ENCODE measurements around the gene GTSF1L. TPM values are rescaled to one million over a fixed set of nuclear protein-coding genes. Genes with fewer than 3 reads are reported as not detected.

The GTSF1L gene
- total and polyA plus RNA-seq, 9 of the 15 experiments (the other 6 are each of a cell fraction or from before 2014, with no cell fraction given) = not detected

GRCh38 chr20:43727980-43728590 is 1.3 kb upstream of the GTSF1L start:
- WGBS (ENCODE audit: insufficient coverage, low coverage, missing lambda C conversion rate) = 0% methylated on average over 1 of the region's 1 CpG
- H3K4me3 ChIP-seq = no peak overlapping the region
- FAIRE-seq (no peak), ATAC-seq (no peak), DNase-seq (ENCODE audit: extremely low read depth in 1 of 4, low spot score in 3 of 4) (no peak)
- intact Hi-C loops (cut with micrococcal nuclease) (loop anchor here (10.0 kb wide), 1 partner anchor 273 kb away; the partner anchor contains the start of gene SRSF6), in situ Hi-C loops (cut with MboI) (no loop called here)
- no TSS peak for BruUV-seq (replicated peaks)
- peaks cover 4% of the 10 kb centered on the region; the same call in 1 of the 2 replicates for H4K20me1 ChIP-seq (replicated peaks; ENCODE audit: control insufficient read depth, insufficient read depth, low read length)
- no peak overlapping the region for H3K4me2 ChIP-seq (ENCODE audit: insufficient read depth, low read length)
- ChIA-PET CTCF (ENCODE audit: low intra/inter-chr PET ratio) (no interaction called here), POLR2A (interaction anchor here (1.5 kb wide), 1 partner anchor 190 kb away, joined by 4 read pairs; no protein-coding TSS in a partner anchor)
- no peaks in the 10 kb centered on the region for H3K9me1 ChIP-seq (ENCODE audit: control insufficient read depth, insufficient read depth, low read length)
- no peaks in the 10 kb centered on the region for H3K79me2 ChIP-seq (ENCODE audit: control insufficient read depth, insufficient read depth, low read length)
- H3K9me3 ChIP-seq (replicated peaks; ENCODE audit: control insufficient read depth, insufficient read depth, low read depth, low read length) = no peaks in the 10 kb centered on the region
- H2AFZ ChIP-seq (ENCODE audit: low read depth, low read length) = no peak overlapping the region
- no peak overlapping the region for H3K27ac ChIP-seq (ENCODE audit: extremely low read depth, low read depth, low read length)
- H3K27me3 ChIP-seq (ENCODE audit: control insufficient read depth in 2 of 2, insufficient read depth in 2 of 2, low read length in 2 of 2) = peaks cover 23 to 32% of the 10 kb centered on the region in 2 experiments; a peak in 4 of 5 replicates
- no peak for TF ChIP-seq ELF1 (tag; IDR thresholded peaks at IDR 0.05)
- TF ChIP-seq, protein P1, sequence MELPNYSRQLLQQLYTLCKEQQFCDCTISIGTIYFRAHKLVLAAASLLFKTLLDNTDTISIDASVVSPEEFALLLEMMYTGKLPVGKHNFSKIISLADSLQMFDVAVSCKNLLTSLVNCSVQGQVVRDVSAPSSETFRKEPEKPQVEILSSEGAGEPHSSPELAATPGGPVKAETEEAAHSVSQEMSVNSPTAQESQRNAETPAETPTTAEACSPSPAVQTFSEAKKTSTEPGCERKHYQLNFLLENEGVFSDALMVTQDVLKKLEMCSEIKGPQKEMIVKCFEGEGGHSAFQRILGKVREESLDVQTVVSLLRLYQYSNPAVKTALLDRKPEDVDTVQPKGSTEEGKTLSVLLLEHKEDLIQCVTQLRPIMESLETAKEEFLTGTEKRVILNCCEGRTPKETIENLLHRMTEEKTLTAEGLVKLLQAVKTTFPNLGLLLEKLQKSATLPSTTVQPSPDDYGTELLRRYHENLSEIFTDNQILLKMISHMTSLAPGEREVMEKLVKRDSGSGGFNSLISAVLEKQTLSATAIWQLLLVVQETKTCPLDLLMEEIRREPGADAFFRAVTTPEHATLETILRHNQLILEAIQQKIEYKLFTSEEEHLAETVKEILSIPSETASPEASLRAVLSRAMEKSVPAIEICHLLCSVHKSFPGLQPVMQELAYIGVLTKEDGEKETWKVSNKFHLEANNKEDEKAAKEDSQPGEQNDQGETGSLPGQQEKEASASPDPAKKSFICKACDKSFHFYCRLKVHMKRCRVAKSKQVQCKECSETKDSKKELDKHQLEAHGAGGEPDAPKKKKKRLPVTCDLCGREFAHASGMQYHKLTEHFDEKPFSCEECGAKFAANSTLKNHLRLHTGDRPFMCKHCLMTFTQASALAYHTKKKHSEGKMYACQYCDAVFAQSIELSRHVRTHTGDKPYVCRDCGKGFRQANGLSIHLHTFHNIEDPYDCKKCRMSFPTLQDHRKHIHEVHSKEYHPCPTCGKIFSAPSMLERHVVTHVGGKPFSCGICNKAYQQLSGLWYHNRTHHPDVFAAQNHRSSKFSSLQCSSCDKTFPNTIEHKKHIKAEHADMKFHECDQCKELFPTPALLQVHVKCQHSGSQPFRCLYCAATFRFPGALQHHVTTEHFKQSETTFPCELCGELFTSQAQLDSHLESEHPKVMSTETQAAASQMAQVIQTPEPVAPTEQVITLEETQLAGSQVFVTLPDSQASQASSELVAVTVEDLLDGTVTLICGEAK (IDR thresholded peaks at IDR 0.05) = peak; percentile 92
- TF ChIP-seq, protein P1 (CRISPR knock-in tag; IDR thresholded peaks at IDR 0.05) = peak; percentile 85
- TF ChIP-seq POLR2A (conservative IDR thresholded peaks at IDR 0.05) = no peak
- TF ChIP-seq, protein P2, sequence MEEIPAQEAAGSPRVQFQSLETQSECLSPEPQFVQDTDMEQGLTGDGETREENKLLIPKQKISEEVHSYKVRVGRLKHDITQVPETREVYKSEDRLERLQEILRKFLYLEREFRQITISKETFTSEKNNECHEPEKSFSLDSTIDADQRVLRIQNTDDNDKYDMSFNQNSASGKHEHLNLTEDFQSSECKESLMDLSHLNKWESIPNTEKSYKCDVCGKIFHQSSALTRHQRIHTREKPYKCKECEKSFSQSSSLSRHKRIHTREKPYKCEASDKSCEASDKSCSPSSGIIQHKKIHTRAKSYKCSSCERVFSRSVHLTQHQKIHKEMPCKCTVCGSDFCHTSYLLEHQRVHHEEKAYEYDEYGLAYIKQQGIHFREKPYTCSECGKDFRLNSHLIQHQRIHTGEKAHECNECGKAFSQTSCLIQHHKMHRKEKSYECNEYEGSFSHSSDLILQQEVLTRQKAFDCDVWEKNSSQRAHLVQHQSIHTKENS (CRISPR knock-in tag; IDR thresholded peaks at IDR 0.05) = no peak
- TF ChIP-seq RBM25 (IDR thresholded peaks at IDR 0.05; ENCODE audit: low read depth, low read length, severe bottlenecking) = no peak
- no peaks in the 10 kb centered on the region; a peak in 1 of 5 replicates for H3K4me1 ChIP-seq (replicated peaks in 1 of 2; ENCODE audit: control insufficient read depth in 2 of 2, insufficient read depth in 2 of 2, low read length in 2 of 2)
- H3K36me3 ChIP-seq (ENCODE audit: control insufficient read depth, insufficient read depth, low read length) = no peaks in the 10 kb centered on the region
- no peak overlapping the region for H3K9ac ChIP-seq (ENCODE audit: insufficient read depth in 1 of 2, low read depth in 2 of 2, low read length in 2 of 2)
